ENCODE results near the gene MGAT4D. TPM values are rescaled to one million over a fixed set of nuclear protein-coding genes. Genes with fewer than 3 reads are reported as not detected.

MGAT4D gene
- total RNA-seq, 1 experiment from 2014 or later, result not detected

GRCh38 chr4:140497405-140497746 lies 717 bp downstream of the MGAT4D start:
- Histone ChIP-seq H3K36me3 (ENCODE audit: control insufficient read depth, insufficient read depth, low read length) (no peaks in the 10 kb centered on the region), H3K27ac (ENCODE audit: low read length) (no peak overlapping the region), H3K4me1 (ENCODE audit: control insufficient read depth, insufficient read depth, low read length) (no peaks in the 10 kb centered on the region), H3K9me3 (ENCODE audit: control insufficient read depth, insufficient read depth, low read depth, low read length) (no peaks in the 10 kb centered on the region), H3K4me3 (ENCODE audit: low read depth in 2 of 2, low read length in 2 of 2) (peak overlapping the region; percentile 27 to 38), H3K27me3 (ENCODE audit: control insufficient read depth, insufficient read depth, low read length) (peaks cover 13% of the 10 kb centered on the region; the same call in 1 of the 2 replicates)
- TF ChIP-seq POLR2AphosphoS5 (IDR thresholded peaks at IDR 0.05; ENCODE audit: low read depth, low read length) (no peak), SIN3A (IDR thresholded peaks at IDR 0.05; ENCODE audit: borderline replicate concordance, insufficient read depth, low read depth, low read length) (no peak), CTCF (IDR thresholded peaks at IDR 0.05) (no peak), TCF7L2 (IDR thresholded peaks at IDR 0.05; ENCODE audit: low read depth, low read length) (no peak)
- DNase-seq (ENCODE audit: low read depth, low spot score) (no peak), ATAC-seq (0 out of 2 replicates have a peak, but pooled peaks have one; percentile 30)
- in situ Hi-C loops (cut with HindIII; ENCODE audit: low pct_unique_long_range_greater_than_20kb, low sequenced_read_pairs) (no loop called here), intact Hi-C loops (cut with micrococcal nuclease; ENCODE audit: unreplicated experiment) (no loop called here)
- POLR2A ChIA-PET, result no interaction called here
- no TSS peak for BruUV-seq (replicated peaks)
- CTCF ChIA-PET, result no interaction called here

- BruUV-seq (replicated peaks), result no TSS peak
- no peak for DNase-seq (ENCODE audit: low read depth, low spot score)
- in situ Hi-C loops (cut with HindIII; ENCODE audit: low pct_unique_long_range_greater_than_20kb, low sequenced_read_pairs), result no loop called here
- TF ChIP-seq SIN3A (IDR thresholded peaks at IDR 0.05; ENCODE audit: borderline replicate concordance, insufficient read depth, low read depth, low read length) (no peak), POLR2AphosphoS5 (IDR thresholded peaks at IDR 0.05; ENCODE audit: low read depth, low read length) (no peak), TCF7L2 (IDR thresholded peaks at IDR 0.05; ENCODE audit: low read depth, low read length) (no peak), CTCF (IDR thresholded peaks at IDR 0.05) (no peak), REST (IDR thresholded peaks at IDR 0.05; ENCODE audit: insufficient read depth in 1 of 2, low read depth in 2 of 2, low read length in 1 of 2) (no peak)
- CTCF ChIA-PET, result no interaction called here
- H3K36me3 ChIP-seq (ENCODE audit: control insufficient read depth, insufficient read depth, low read length), result no peaks in the 10 kb centered on the region
- no peak for ATAC-seq
- POLR2A ChIA-PET, result no interaction called here
- intact Hi-C loops (cut with micrococcal nuclease; ENCODE audit: unreplicated experiment), result no loop called here
- no peak overlapping the region for H3K4me3 ChIP-seq (ENCODE audit: low read depth in 2 of 2, low read length in 2 of 2)
- H3K27ac ChIP-seq (ENCODE audit: low read length), result no peak overlapping the region
- H3K9me3 ChIP-seq (ENCODE audit: control insufficient read depth, insufficient read depth, low read depth, low read length), result no peaks in the 10 kb centered on the region
- no peaks in the 10 kb centered on the region for H3K27me3 ChIP-seq (ENCODE audit: control insufficient read depth, insufficient read depth, low read length)
- no peaks in the 10 kb centered on the region for H3K4me1 ChIP-seq (ENCODE audit: control insufficient read depth, insufficient read depth, low read length)
Observed at GRCh38 chr4:140485939-140486338, 12.2 kb downstream of the MGAT4D start.

All from Panc1 (cell line).